ENCODE results near the gene GOLPH3L. TPM values are rescaled to one million over a fixed set of nuclear protein-coding genes. Genes with fewer than 3 reads are reported as not detected.
"Not testable (repeated sequence)": the region's sequence is repeated elsewhere in the genome, so short reads cannot be mapped to it uniquely, and the experiment has no call there.

GOLPH3L gene
- total RNA-seq, 4 donors from 2014 or later: 18.4 to 36.6 (median 25.7) TPM

- peaks cover 27% of the 10 kb centered on the region for H3K36me3 ChIP-seq
- H3K4me3 ChIP-seq: no peak overlapping the region
- H3K9me3 ChIP-seq: no peaks in the 10 kb centered on the region
- WGBS: over 99% methylated on average over 4 of the region's 4 CpGs
- no peaks in the 10 kb centered on the region for H3K4me1 ChIP-seq
- no peaks in the 10 kb centered on the region for H3K27me3 ChIP-seq
- no peak for DNase-seq (ENCODE audit: low spot score in 2 of 2)
- no peak overlapping the region for H3K27ac ChIP-seq
- TF ChIP-seq CTCF (IDR thresholded peaks at IDR 0.05) (no peak), POLR2A (IDR thresholded peaks at IDR 0.05) (no peak), EP300 (IDR thresholded peaks at IDR 0.05) (no peak), POLR2AphosphoS5 (IDR thresholded peaks at IDR 0.05) (no peak)
Observed at GRCh38 chr1:150660584-150660983, 36.4 kb downstream of the GOLPH3L start.

- 62% methylated on average over 4 of the region's 4 CpGs for WGBS
- H3K36me3 ChIP-seq: peaks cover 22% of the 10 kb centered on the region
- not testable (repeated sequence) for H3K9me3 ChIP-seq
Observed at GRCh38 chr1:150657064-150657463, 39.9 kb downstream of the GOLPH3L start.

GRCh38 chr1:150654635-150655034 lies 42.3 kb downstream of the GOLPH3L start:
- H3K9me3 ChIP-seq; DNase-seq (ENCODE audit: low spot score in 2 of 2); H3K27me3 ChIP-seq; H3K4me3 ChIP-seq; H3K27ac ChIP-seq; H3K4me1 ChIP-seq: not testable (repeated sequence)
- 50% methylated on average over 10 of the region's 10 CpGs for WGBS
- peaks cover 10% of the 10 kb centered on the region for H3K36me3 ChIP-seq

More at GRCh38 chr1:150657064-150657463, 39.9 kb downstream of the GOLPH3L start:
- H3K27ac ChIP-seq; H3K27me3 ChIP-seq; H3K4me3 ChIP-seq; DNase-seq (ENCODE audit: low spot score in 2 of 2); H3K4me1 ChIP-seq: not testable (repeated sequence)

- H3K4me1 ChIP-seq: no peaks in the 10 kb centered on the region
- H3K27ac ChIP-seq: no peak overlapping the region
- 73% methylated on average over 1 of the region's 1 CpG for WGBS
- DNase-seq (ENCODE audit: low spot score in 2 of 2): no peak
- H3K27me3 ChIP-seq: no peaks in the 10 kb centered on the region
- H3K36me3 ChIP-seq: peaks cover 34% of the 10 kb centered on the region
- TF ChIP-seq EP300 (IDR thresholded peaks at IDR 0.05) (no peak), POLR2A (IDR thresholded peaks at IDR 0.05) (no peak), CTCF (IDR thresholded peaks at IDR 0.05) (no peak), POLR2AphosphoS5 (IDR thresholded peaks at IDR 0.05) (no peak)
- H3K9me3 ChIP-seq: no peaks in the 10 kb centered on the region
- no peak overlapping the region for H3K4me3 ChIP-seq
Observed at GRCh38 chr1:150650193-150650592, 46.8 kb downstream of the GOLPH3L start.

GRCh38 chr1:150649441-150650075 lies 47.4 kb downstream of the GOLPH3L start:
- Histone ChIP-seq H3K4me1 (no peaks in the 10 kb centered on the region), H3K4me3 (no peak overlapping the region), H3K27me3 (no peaks in the 10 kb centered on the region), H3K27ac (no peak overlapping the region), H3K9me3 (no peaks in the 10 kb centered on the region), H3K36me3 (peaks cover 37% of the 10 kb centered on the region)
- WGBS: 86% methylated on average over 5 of the region's 5 CpGs
- no peak for DNase-seq (ENCODE audit: low spot score in 2 of 2)
- TF ChIP-seq EP300 (IDR thresholded peaks at IDR 0.05): no peak
- no peak for TF ChIP-seq POLR2AphosphoS5 (IDR thresholded peaks at IDR 0.05)
- no peak for TF ChIP-seq CTCF (IDR thresholded peaks at IDR 0.05)
- no peak for TF ChIP-seq POLR2A (IDR thresholded peaks at IDR 0.05)

GRCh38 chr1:150642296-150642695 lies 54.7 kb downstream of the GOLPH3L start:
- WGBS: 82% methylated on average over 4 of the region's 4 CpGs
- DNase-seq (ENCODE audit: low spot score in 2 of 2): no peak
- Histone ChIP-seq H3K4me3 (no peak overlapping the region), H3K9me3 (no peaks in the 10 kb centered on the region), H3K27ac (no peak overlapping the region), H3K4me1 (no peaks in the 10 kb centered on the region), H3K36me3 (peaks cover 18% of the 10 kb centered on the region), H3K27me3 (no peaks in the 10 kb centered on the region)
- TF ChIP-seq EP300 (IDR thresholded peaks at IDR 0.05): no peak
- no peak for TF ChIP-seq POLR2A (IDR thresholded peaks at IDR 0.05)
- no peak for TF ChIP-seq POLR2AphosphoS5 (IDR thresholded peaks at IDR 0.05)
- no peak for TF ChIP-seq CTCF (IDR thresholded peaks at IDR 0.05)

- not testable (repeated sequence) for H3K27me3 ChIP-seq; H3K4me1 ChIP-seq; H3K4me3 ChIP-seq; H3K9me3 ChIP-seq; DNase-seq (ENCODE audit: low spot score in 2 of 2); H3K27ac ChIP-seq
- peaks cover 14% of the 10 kb centered on the region for H3K36me3 ChIP-seq
- WGBS: 90% methylated on average over 9 of the region's 9 CpGs
Observed at GRCh38 chr1:150641126-150641815, 55.7 kb downstream of the GOLPH3L start.

GRCh38 chr1:150638430-150638829 lies 58.5 kb downstream of the GOLPH3L start:
- H3K36me3 ChIP-seq; H3K27me3 ChIP-seq; H3K9me3 ChIP-seq; H3K27ac ChIP-seq; DNase-seq (ENCODE audit: low spot score in 2 of 2); H3K4me3 ChIP-seq; H3K4me1 ChIP-seq: not testable (repeated sequence)
- 96% methylated on average over 6 of the region's 6 CpGs for WGBS

All from suprapubic skin (tissue), 4 donors.